ENCODE data around the gene SLC25A41. TPM values are rescaled to one million over a fixed set of nuclear protein-coding genes. Genes with fewer than 3 reads are reported as not detected.

SLC25A41 gene
- total RNA-seq, 1 donor: not detected

- Histone ChIP-seq H3K27me3 (ENCODE audit: insufficient read depth, low read length) (no peaks in the 10 kb centered on the region), H3K9me3 (ENCODE audit: low read depth, low read length) (no peaks in the 10 kb centered on the region), H3K4me3 (ENCODE audit: low read length) (peak overlapping the region; percentile 13), H3K4me1 (ENCODE audit: insufficient read depth, low read length) (peaks cover 35% of the 10 kb centered on the region)
Observed at GRCh38 chr19:6424939-6425731, 8.4 kb downstream of the SLC25A41 start.

GRCh38 chr19:6424195-6424938 lies 9.2 kb downstream of the SLC25A41 start, which contains the start of gene KHSRP:
KHSRP (minus strand) TSS chr19:6424811; CDS start chr19:6424701, 110 bp downstream.
- Histone ChIP-seq H3K27me3 (ENCODE audit: insufficient read depth, low read length) (no peaks in the 10 kb centered on the region), H3K4me1 (ENCODE audit: insufficient read depth, low read length) (peaks cover 31% of the 10 kb centered on the region), H3K9me3 (ENCODE audit: low read depth, low read length) (no peaks in the 10 kb centered on the region), H3K4me3 (ENCODE audit: low read length) (peak within 1 kb of the TSS; percentile 54)

GRCh38 chr19:6423499-6424194 lies 9.9 kb downstream of the SLC25A41 start:
- peaks cover 30% of the 10 kb centered on the region for H3K4me1 ChIP-seq (ENCODE audit: insufficient read depth, low read length)
- H3K9me3 ChIP-seq (ENCODE audit: low read depth, low read length): no peaks in the 10 kb centered on the region
- H3K4me3 ChIP-seq (ENCODE audit: low read length): peak overlapping the region; percentile 54
- H3K27me3 ChIP-seq (ENCODE audit: insufficient read depth, low read length): no peaks in the 10 kb centered on the region

GRCh38 chr19:6421075-6422014 lies 12.2 kb downstream of the SLC25A41 start:
- no peak overlapping the region for H3K4me3 ChIP-seq (ENCODE audit: low read length)
- H3K9me3 ChIP-seq (ENCODE audit: low read depth, low read length): no peaks in the 10 kb centered on the region
- H3K4me1 ChIP-seq (ENCODE audit: insufficient read depth, low read length): peaks cover 30% of the 10 kb centered on the region
- H3K27me3 ChIP-seq (ENCODE audit: insufficient read depth, low read length): no peaks in the 10 kb centered on the region

GRCh38 chr19:6418562-6418932 lies 15.0 kb downstream of the SLC25A41 start:
- Histone ChIP-seq H3K9me3 (ENCODE audit: low read depth, low read length) (no peaks in the 10 kb centered on the region), H3K4me1 (ENCODE audit: insufficient read depth, low read length) (peaks cover 18% of the 10 kb centered on the region)

GRCh38 chr19:6417713-6418561 lies 15.6 kb downstream of the SLC25A41 start:
- H3K4me3 ChIP-seq (ENCODE audit: low read length): no peak overlapping the region
- no peaks in the 10 kb centered on the region for H3K9me3 ChIP-seq (ENCODE audit: low read depth, low read length)
- peaks cover 12% of the 10 kb centered on the region for H3K4me1 ChIP-seq (ENCODE audit: insufficient read depth, low read length)
- H3K27me3 ChIP-seq (ENCODE audit: insufficient read depth, low read length): no peaks in the 10 kb centered on the region

More at GRCh38 chr19:6418562-6418932, 15.0 kb downstream of the SLC25A41 start:
- no peaks in the 10 kb centered on the region for H3K27me3 ChIP-seq (ENCODE audit: insufficient read depth, low read length)
- no peak overlapping the region for H3K4me3 ChIP-seq (ENCODE audit: low read length)

- Histone ChIP-seq H3K4me1 (ENCODE audit: insufficient read depth, low read length) (peaks cover under 1% of the 10 kb centered on the region), H3K27me3 (ENCODE audit: insufficient read depth, low read length) (no peaks in the 10 kb centered on the region), H3K4me3 (ENCODE audit: low read length) (no peak overlapping the region), H3K9me3 (ENCODE audit: low read depth, low read length) (no peaks in the 10 kb centered on the region)
Observed at GRCh38 chr19:6416658-6417405, 16.7 kb downstream of the SLC25A41 start.

- H3K4me3 ChIP-seq (ENCODE audit: low read length): no peak overlapping the region
- no peaks in the 10 kb centered on the region for H3K27me3 ChIP-seq (ENCODE audit: insufficient read depth, low read length)
- no peaks in the 10 kb centered on the region for H3K9me3 ChIP-seq (ENCODE audit: low read depth, low read length)
- H3K4me1 ChIP-seq (ENCODE audit: insufficient read depth, low read length): no peaks in the 10 kb centered on the region
Observed at GRCh38 chr19:6415591-6416190, 17.9 kb downstream of the SLC25A41 start.

GRCh38 chr19:6414793-6415590 lies 18.6 kb downstream of the SLC25A41 start:
- Histone ChIP-seq H3K27me3 (ENCODE audit: insufficient read depth, low read length) (no peaks in the 10 kb centered on the region), H3K4me3 (ENCODE audit: low read length) (no peak overlapping the region), H3K4me1 (ENCODE audit: insufficient read depth, low read length) (no peaks in the 10 kb centered on the region), H3K9me3 (ENCODE audit: low read depth, low read length) (no peaks in the 10 kb centered on the region)

GRCh38 chr19:6413721-6414643 lies 19.6 kb downstream of the SLC25A41 start:
- Histone ChIP-seq H3K27me3 (ENCODE audit: insufficient read depth, low read length) (no peaks in the 10 kb centered on the region), H3K4me3 (ENCODE audit: low read length) (no peak overlapping the region), H3K9me3 (ENCODE audit: low read depth, low read length) (no peaks in the 10 kb centered on the region), H3K4me1 (ENCODE audit: insufficient read depth, low read length) (no peaks in the 10 kb centered on the region)

- H3K27me3 ChIP-seq (ENCODE audit: insufficient read depth, low read length): no peaks in the 10 kb centered on the region
- no peaks in the 10 kb centered on the region for H3K9me3 ChIP-seq (ENCODE audit: low read depth, low read length)
- H3K4me1 ChIP-seq (ENCODE audit: insufficient read depth, low read length): no peaks in the 10 kb centered on the region
- H3K4me3 ChIP-seq (ENCODE audit: low read length): no peak overlapping the region
Observed at GRCh38 chr19:6413291-6413690, 20.3 kb downstream of the SLC25A41 start.
